Rectal smooth muscle tissue (tissue), 1 donor: ENCODE measurements around the gene ANKHD1.

Experiments used
- H3K27ac ChIP-seq: one replicate; pipeline ENCODE4 v1.7.0; 2013; ENCODE audit warnings: low read depth, low read length, inconsistent platforms
- H3K27me3 ChIP-seq: one replicate; pipeline ENCODE4 v1.7.0; 2013; ENCODE audit warnings: low read length; ENCODE audit not compliant: control insufficient read depth, insufficient read depth
- H3K36me3 ChIP-seq: one replicate; pipeline ENCODE4 v1.7.0; 2013; ENCODE audit warnings: low read length; ENCODE audit not compliant: control insufficient read depth, insufficient read depth
- H3K4me1 ChIP-seq: one replicate; pipeline ENCODE4 v1.7.0; 2013; ENCODE audit warnings: low read length; ENCODE audit not compliant: control insufficient read depth, insufficient read depth
- H3K4me3 ChIP-seq: one replicate; pipeline ENCODE4 v1.7.0; 2013; ENCODE audit warnings: low read length
- H3K9ac ChIP-seq: one replicate; pipeline ENCODE4 v1.7.0; 2013; ENCODE audit warnings: low read length

The ANKHD1 gene, protein sequence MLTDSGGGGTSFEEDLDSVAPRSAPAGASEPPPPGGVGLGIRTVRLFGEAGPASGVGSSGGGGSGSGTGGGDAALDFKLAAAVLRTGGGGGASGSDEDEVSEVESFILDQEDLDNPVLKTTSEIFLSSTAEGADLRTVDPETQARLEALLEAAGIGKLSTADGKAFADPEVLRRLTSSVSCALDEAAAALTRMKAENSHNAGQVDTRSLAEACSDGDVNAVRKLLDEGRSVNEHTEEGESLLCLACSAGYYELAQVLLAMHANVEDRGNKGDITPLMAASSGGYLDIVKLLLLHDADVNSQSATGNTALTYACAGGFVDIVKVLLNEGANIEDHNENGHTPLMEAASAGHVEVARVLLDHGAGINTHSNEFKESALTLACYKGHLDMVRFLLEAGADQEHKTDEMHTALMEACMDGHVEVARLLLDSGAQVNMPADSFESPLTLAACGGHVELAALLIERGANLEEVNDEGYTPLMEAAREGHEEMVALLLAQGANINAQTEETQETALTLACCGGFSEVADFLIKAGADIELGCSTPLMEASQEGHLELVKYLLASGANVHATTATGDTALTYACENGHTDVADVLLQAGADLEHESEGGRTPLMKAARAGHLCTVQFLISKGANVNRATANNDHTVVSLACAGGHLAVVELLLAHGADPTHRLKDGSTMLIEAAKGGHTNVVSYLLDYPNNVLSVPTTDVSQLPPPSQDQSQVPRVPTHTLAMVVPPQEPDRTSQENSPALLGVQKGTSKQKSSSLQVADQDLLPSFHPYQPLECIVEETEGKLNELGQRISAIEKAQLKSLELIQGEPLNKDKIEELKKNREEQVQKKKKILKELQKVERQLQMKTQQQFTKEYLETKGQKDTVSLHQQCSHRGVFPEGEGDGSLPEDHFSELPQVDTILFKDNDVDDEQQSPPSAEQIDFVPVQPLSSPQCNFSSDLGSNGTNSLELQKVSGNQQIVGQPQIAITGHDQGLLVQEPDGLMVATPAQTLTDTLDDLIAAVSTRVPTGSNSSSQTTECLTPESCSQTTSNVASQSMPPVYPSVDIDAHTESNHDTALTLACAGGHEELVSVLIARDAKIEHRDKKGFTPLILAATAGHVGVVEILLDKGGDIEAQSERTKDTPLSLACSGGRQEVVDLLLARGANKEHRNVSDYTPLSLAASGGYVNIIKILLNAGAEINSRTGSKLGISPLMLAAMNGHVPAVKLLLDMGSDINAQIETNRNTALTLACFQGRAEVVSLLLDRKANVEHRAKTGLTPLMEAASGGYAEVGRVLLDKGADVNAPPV (N-terminal part only)

DNA sequence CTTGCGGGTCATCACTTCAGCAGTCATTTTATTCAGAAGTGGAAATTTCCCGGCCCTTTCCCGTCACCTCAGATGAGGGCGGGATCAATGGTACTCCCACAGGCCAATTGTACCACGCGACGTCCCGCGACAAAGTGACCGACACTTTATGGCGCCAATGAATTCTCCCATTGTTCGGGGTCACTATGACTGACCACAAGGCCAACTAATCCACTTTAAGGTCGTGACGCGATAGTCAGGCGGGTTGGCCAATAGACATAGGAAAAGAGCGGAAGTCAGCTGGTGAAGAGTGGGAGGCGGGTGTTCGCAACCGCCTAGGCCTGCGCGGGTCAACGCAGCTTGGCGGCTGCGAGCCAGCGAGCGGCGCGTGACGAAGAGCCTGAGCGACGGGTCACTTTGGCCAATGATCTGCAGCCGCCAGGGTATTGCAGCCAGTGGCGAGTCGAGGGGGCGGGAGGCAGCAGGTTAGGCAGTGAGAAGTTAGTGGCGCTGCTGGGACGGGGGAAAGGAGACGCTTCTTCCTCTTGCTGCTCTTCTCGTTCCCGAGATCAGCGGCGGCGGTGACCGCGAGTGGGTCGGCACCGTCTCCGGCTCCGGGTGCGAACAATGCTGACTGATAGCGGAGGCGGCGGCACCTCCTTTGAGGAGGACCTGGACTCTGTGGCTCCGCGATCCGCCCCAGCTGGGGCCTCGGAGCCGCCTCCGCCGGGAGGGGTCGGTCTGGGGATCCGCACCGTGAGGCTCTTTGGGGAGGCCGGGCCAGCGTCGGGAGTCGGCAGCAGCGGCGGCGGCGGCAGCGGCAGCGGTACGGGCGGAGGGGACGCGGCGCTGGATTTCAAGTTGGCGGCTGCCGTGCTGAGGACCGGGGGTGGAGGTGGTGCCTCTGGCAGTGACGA is at the start of gene ANKHD1:
Gene ANKHD1, plus strand, starts transcription at position 472 of the 896 bp plus-strand sequence. Its CDS starts 135 bp downstream, at position 607.
- Histone ChIP-seq H3K4me1 (peaks cover 14% of the 10 kb centered on the region), H3K4me3 (peak within 1 kb of the TSS; percentile 96), H3K27me3 (no peaks in the 10 kb centered on the region), H3K36me3 (peaks cover 2% of the 10 kb centered on the region), H3K27ac (peak within 1 kb of the TSS; percentile 98), H3K9ac (peak within 1 kb of the TSS; percentile 93)

GRCh38 chr5:140355546-140355945 is 46.1 kb upstream of the ANKHD1 start:
- H3K4me1 ChIP-seq, result peaks cover 4% of the 10 kb centered on the region
- H3K27ac ChIP-seq, result no peak overlapping the region
- no peaks in the 10 kb centered on the region for H3K27me3 ChIP-seq
- H3K36me3 ChIP-seq, result no peaks in the 10 kb centered on the region
- no peak overlapping the region for H3K9ac ChIP-seq
- H3K4me3 ChIP-seq, result no peak overlapping the region

GRCh38 chr5:140356853-140357725 is 44.5 kb upstream of the ANKHD1 start:
- H3K4me1 ChIP-seq, result peaks cover 4% of the 10 kb centered on the region
- H3K27ac ChIP-seq, result no peak overlapping the region
- no peak overlapping the region for H3K9ac ChIP-seq
- no peaks in the 10 kb centered on the region for H3K36me3 ChIP-seq
- peak overlapping the region; percentile 30 for H3K4me3 ChIP-seq
- no peaks in the 10 kb centered on the region for H3K27me3 ChIP-seq

GRCh38 chr5:140357726-140358093 is 43.9 kb upstream of the ANKHD1 start:
- Histone ChIP-seq H3K27ac (no peak overlapping the region), H3K36me3 (no peaks in the 10 kb centered on the region), H3K4me1 (peaks cover 4% of the 10 kb centered on the region), H3K9ac (no peak overlapping the region), H3K4me3 (peak overlapping the region; percentile 30), H3K27me3 (no peaks in the 10 kb centered on the region)

DNA sequence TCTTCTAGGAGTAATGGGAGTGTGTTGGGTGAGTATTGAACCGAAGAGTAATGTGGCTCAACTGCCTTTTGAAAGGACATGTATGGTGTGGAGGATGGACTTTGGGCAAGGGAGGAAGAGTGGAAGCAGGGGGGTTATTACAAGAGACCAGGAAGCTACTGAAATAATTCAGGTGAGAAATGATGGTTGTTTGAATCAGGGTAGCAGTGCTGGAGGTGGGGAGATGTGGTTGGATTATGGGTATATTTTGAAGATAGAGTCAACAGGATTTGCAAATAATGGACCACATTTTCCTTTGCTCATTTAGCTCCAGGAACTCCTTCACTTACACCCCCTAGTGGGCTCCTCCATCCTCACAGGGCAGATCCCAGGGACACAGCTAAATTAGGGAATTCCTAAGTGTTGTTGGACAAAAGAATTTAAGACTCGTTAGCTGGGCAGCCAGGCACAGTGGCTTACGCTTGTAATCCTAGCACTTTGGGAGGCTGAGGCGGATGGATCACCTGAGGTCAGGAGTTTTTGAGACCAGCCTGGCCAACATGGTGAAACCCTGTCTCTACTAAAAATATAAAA is 42.8 kb upstream of the ANKHD1 start:
- Histone ChIP-seq H3K27me3 (no peaks in the 10 kb centered on the region), H3K4me1 (peaks cover 4% of the 10 kb centered on the region), H3K36me3 (no peaks in the 10 kb centered on the region), H3K9ac (no peak overlapping the region), H3K27ac (no peak overlapping the region), H3K4me3 (no peak overlapping the region)

GRCh38 chr5:140360101-140360500 is 41.5 kb upstream of the ANKHD1 start, which contains the start of gene SLC4A9:
Gene SLC4A9, plus strand, starts transcription at chr5:140360194. Its CDS starts 43 bp downstream, at chr5:140360237.
- no peak within 1 kb of the TSS for H3K9ac ChIP-seq
- peaks cover 4% of the 10 kb centered on the region for H3K4me1 ChIP-seq
- no peak within 1 kb of the TSS for H3K27ac ChIP-seq
- no peaks in the 10 kb centered on the region for H3K27me3 ChIP-seq
- no peaks in the 10 kb centered on the region for H3K36me3 ChIP-seq
- H3K4me3 ChIP-seq, result no peak within 1 kb of the TSS

DNA sequence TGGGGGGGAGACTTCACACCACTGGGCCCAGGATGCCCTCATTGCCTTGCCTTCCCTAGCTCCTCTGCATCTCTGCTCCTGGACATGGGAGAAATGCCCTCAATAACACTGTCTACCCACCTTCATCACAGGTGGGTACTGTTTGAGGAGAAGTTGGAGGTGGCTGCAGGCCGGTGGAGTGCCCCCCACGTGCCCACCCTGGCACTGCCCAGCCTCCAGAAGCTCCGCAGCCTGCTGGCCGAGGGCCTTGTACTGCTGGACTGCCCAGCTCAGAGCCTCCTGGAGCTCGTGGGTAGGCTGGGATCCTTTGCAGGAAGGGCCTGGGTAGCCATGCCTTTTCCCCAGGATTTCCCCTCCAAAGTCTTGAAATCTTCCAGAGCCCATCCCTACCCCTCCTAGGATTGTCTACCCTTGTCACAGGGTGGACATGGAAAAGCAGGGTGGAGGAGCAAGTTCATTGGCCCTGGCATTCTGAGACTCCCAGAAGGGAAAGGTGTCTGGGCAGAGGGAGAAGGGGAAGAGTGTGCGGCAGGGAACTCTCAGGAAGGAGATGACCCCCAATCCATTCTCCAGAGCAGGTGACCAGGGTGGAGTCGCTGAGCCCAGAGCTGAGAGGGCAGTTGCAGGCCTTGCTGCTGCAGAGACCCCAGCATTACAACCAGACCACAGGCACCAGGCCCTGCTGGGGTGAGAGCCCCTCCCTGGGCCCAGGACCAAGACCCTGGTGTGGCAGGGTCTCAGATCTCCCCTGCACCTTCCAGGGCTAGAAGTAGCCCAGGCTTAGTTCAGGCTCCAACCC is 40.8 kb upstream of the ANKHD1 start:
- Histone ChIP-seq H3K27me3 (no peaks in the 10 kb centered on the region), H3K27ac (no peak overlapping the region), H3K4me3 (no peak overlapping the region), H3K9ac (no peak overlapping the region), H3K4me1 (peaks cover 4% of the 10 kb centered on the region), H3K36me3 (no peaks in the 10 kb centered on the region)

GRCh38 chr5:140361901-140362300 is 39.7 kb upstream of the ANKHD1 start:
- Histone ChIP-seq H3K27me3 (no peaks in the 10 kb centered on the region), H3K4me3 (no peak overlapping the region), H3K4me1 (peaks cover 4% of the 10 kb centered on the region), H3K9ac (no peak overlapping the region), H3K27ac (no peak overlapping the region), H3K36me3 (no peaks in the 10 kb centered on the region)

DNA sequence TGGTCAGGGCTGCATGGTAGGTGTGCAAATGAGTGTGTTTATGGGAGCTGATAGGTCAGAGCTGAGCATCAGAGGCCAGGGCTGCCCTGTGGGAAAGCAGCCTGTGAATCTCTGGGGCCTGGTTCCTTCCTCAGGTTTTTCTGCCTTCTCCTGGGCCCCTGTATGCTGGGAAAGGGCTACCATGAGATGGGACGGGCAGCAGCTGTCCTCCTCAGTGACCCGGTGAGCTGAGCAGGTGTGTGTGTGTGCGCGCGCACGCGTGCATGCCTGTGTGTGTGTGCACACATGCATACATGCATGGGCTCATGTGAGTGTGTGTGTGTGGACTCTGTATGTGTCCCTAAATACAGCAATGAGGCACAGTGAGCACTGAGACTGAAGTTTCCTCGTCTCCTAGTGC is 39.3 kb upstream of the ANKHD1 start:
- Histone ChIP-seq H3K27ac (no peak overlapping the region), H3K27me3 (no peaks in the 10 kb centered on the region), H3K4me3 (no peak overlapping the region), H3K9ac (no peak overlapping the region), H3K36me3 (no peaks in the 10 kb centered on the region), H3K4me1 (peaks cover 2% of the 10 kb centered on the region)
